K562 (cell line): Measurements from ENCODE around the gene EGLN1. TPM values are rescaled to one million over a fixed set of nuclear protein-coding genes. Genes with fewer than 3 reads are reported as not detected.

Experiments used
- ADNP ChIP-seq: fragments of 200-800 bp; sonication (Bioruptor generic); IDR thresholded peaks from 2 replicates; pipeline ENCODE4 v1.6.1; 2016; ENCODE audit warnings: missing genetic modification characterization, missing compliant biosample characterization
- FOSL1 ChIP-seq: fragments of 200-800 bp; sonication (Bioruptor generic); conservative IDR thresholded peaks from 2 replicates; pipeline ENCODE4 v1.6.1; 2016; ENCODE audit warnings: missing genetic modification characterization, missing compliant biosample characterization
- HNRNPK ChIP-seq: fragments of 200-400 bp; formaldehyde crosslinking; IDR thresholded peaks from one replicate; pipeline ENCODE4 v1.6.1; 2018; ENCODE audit warnings: mild to moderate bottlenecking, low read depth, low read length; ENCODE audit not compliant: poor library complexity, severe bottlenecking
- MAFG ChIP-seq: fragments of 450-650 bp; conservative IDR thresholded peaks from 2 replicates; pipeline ENCODE4 v1.6.1; 2016; ENCODE audit warnings: missing genetic modification characterization, missing compliant biosample characterization
- NR2C2 ChIP-seq, 2 experiments: fragments of 200-800 bp in 1 of 2; sonication (Bioruptor generic) in 1 of 2; sonication (generic) in 1 of 2; formaldehyde crosslinking in 1 of 2; IDR thresholded peaks; 2 replicates each; pipeline versions ENCODE4 v1.6.1 to v1.8.0; 2016 to 2022; ENCODE audit warnings: mild to moderate bottlenecking in 1 of 2, missing compliant biosample characterization in 1 of 2, missing genetic modification characterization in 1 of 2, missing genetic modification reagents in 1 of 2
- RBBP5 ChIP-seq: fragments of 200-600 bp; sonication (generic); IDR thresholded peaks from 2 replicates; pipeline ENCODE4 v1.6.1; 2012; ENCODE audit warnings: borderline replicate concordance, mild to moderate bottlenecking, low read length, control low read depth, inconsistent platforms; ENCODE audit not compliant: insufficient read depth, poor library complexity, severe bottlenecking
- RBFOX2 ChIP-seq: fragments of 200-400 bp; formaldehyde crosslinking; IDR thresholded peaks from 2 replicates; pipeline ENCODE4 v1.6.1; 2017; ENCODE audit warnings: low read depth, mild to moderate bottlenecking, low read length, moderate library complexity
- TBP ChIP-seq: optimal IDR thresholded peaks from 2 replicates; pipeline ENCODE3; 2011; ENCODE audit warnings: low read depth, low read length, improper control_type of control experiment
- ZNF3 ChIP-seq: fragments of 250-450 bp; sonication (Bioruptor Pico); IDR thresholded peaks from 2 replicates; pipeline ENCODE4 v1.5.0; 2021; ENCODE audit warnings: mild to moderate bottlenecking, moderate library complexity
- polyA plus RNA-seq, 8 experiments: library from polyadenylated mRNA; depleted of rRNA in 4 of 8; stranded (reverse) in 5 of 8; unstranded in 3 of 8; fragments of >200 nt; fragmentation: Nextera tagmentation in 2 of 8; fragmentation: Illumina TruSeq in 1 of 8; extraction: Ambion mirVana in 2 of 8; extraction: Trizol in 1 of 8; gene quantifications; 2 replicates each; pipeline versions ENCODE4 v1.2.1 to v1.2.3, GENCODE V29; 2011 to 2014; ENCODE audit warnings: inconsistent platforms in 1 of 8, missing spikeins in 1 of 8
- total RNA-seq, 7 experiments: library from RNA; depleted of rRNA in 6 of 7; stranded (reverse); fragments of >200 nt in 6 of 7; fragmentation: Illumina TruSeq in 2 of 7; extraction: Trizol in 2 of 7; gene quantifications; 2 replicates each; pipeline versions ENCODE4 v1.2.1 to v1.2.3, GENCODE V29; 2011 to 2021; ENCODE audit warnings: low replicate concordance in 1 of 7
- TF ChIP-seq, protein P1 (sequence below): fragments of 250-450 bp; sonication (Bioruptor Pico); IDR thresholded peaks from 2 replicates; pipeline ENCODE4 v1.8.0; 2022; ENCODE audit warnings: moderate library complexity, mild to moderate bottlenecking, inconsistent platforms
- TF ChIP-seq, protein P2 (sequence below): fragments of 250-450 bp; sonication (Bioruptor Pico); IDR thresholded peaks from 2 replicates; pipeline ENCODE4 v1.8.0; 2021; ENCODE audit warnings: moderate library complexity, mild to moderate bottlenecking, inconsistent platforms
- TF ChIP-seq, protein P3 (sequence below): sonication (generic); formaldehyde crosslinking; IDR thresholded peaks from 2 replicates; pipeline ENCODE4 v1.8.0; 2022; ENCODE audit warnings: mild to moderate bottlenecking, low read depth, missing genetic modification reagents
- TF ChIP-seq, protein P4 (sequence below): fragments of 450-650 bp; IDR thresholded peaks from 2 replicates; pipeline ENCODE4 v1.6.1; 2016
- TF ChIP-seq, protein P5 (sequence below): sonication (generic); formaldehyde crosslinking; IDR thresholded peaks from 2 replicates; pipeline ENCODE4 v1.8.0; 2023; ENCODE audit warnings: mild to moderate bottlenecking, missing genetic modification reagents
- TF ChIP-seq, protein P6 (sequence below), 3 experiments: fragments of 200-800 bp in 1 of 3; fragments of 250-450 bp in 1 of 3; fragments of 450-650 bp in 1 of 3; sonication (Bioruptor Pico) in 1 of 3; sonication (Bioruptor generic) in 1 of 3; formaldehyde crosslinking in 1 of 3; IDR thresholded peaks; 2 replicates each; pipeline versions ENCODE4 v1.6.1 to v1.8.0; 2016 to 2022; ENCODE audit warnings: mild to moderate bottlenecking in 2 of 3, missing genetic modification characterization in 2 of 3, missing compliant biosample characterization in 1 of 3, moderate library complexity in 1 of 3

Gene EGLN1
- total and polyA plus RNA-seq, 9 of the 15 experiments (the other 6 are each of a cell fraction or from before 2014, with no cell fraction given), result 5.2 to 54.3 (median 24.6) TPM

DNA sequence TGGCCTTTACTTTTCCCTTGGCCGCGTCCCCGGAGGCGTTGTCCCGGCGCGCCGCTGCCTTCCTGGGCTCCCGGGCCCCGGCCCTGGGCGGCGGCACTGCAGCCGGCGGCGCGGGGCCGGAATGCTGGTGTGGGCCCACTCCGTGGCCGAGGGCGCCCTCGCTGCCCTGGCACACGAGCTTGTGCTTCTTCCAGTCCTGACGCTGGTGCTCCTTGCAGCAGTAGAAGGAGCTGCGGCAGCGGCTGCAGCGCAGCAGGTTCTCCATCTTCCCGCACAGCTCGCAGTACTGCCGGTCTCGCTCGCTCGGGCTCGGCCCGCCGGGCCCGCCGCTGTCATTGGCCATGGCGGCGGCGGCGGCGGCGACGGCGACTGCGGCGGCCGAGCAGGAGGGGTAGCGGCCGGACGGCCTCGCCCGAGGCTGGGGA lies 529 bp downstream of the EGLN1 start (continued):
- TF ChIP-seq RBFOX2 (peak; percentile 60), ADNP (tag) (no peak), ZNF3 (CRISPR knock-in tag) (no peak), MAFG (tag) (no peak), TBP (peak; percentile 1), HNRNPK (no peak), NR2C2 (CRISPR knock-in tag; IDR thresholded peaks at IDR 0.05) (no peak), NR2C2 (tag; IDR thresholded peaks at IDR 0.05) (no peak), FOSL1 (no peak), RBBP5 (peak; percentile 94)
- TF ChIP-seq, protein P1, sequence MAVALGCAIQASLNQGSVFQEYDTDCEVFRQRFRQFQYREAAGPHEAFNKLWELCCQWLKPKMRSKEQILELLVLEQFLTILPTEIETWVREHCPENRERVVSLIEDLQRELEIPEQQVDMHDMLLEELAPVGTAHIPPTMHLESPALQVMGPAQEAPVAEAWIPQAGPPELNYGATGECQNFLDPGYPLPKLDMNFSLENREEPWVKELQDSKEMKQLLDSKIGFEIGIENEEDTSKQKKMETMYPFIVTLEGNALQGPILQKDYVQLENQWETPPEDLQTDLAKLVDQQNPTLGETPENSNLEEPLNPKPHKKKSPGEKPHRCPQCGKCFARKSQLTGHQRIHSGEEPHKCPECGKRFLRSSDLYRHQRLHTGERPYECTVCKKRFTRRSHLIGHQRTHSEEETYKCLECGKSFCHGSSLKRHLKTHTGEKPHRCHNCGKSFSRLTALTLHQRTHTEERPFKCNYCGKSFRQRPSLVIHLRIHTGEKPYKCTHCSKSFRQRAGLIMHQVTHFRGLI (CRISPR knock-in tag), result no peak
- TF ChIP-seq, protein P2, sequence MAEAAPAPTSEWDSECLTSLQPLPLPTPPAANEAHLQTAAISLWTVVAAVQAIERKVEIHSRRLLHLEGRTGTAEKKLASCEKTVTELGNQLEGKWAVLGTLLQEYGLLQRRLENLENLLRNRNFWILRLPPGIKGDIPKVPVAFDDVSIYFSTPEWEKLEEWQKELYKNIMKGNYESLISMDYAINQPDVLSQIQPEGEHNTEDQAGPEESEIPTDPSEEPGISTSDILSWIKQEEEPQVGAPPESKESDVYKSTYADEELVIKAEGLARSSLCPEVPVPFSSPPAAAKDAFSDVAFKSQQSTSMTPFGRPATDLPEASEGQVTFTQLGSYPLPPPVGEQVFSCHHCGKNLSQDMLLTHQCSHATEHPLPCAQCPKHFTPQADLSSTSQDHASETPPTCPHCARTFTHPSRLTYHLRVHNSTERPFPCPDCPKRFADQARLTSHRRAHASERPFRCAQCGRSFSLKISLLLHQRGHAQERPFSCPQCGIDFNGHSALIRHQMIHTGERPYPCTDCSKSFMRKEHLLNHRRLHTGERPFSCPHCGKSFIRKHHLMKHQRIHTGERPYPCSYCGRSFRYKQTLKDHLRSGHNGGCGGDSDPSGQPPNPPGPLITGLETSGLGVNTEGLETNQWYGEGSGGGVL (CRISPR knock-in tag), result no peak
- TF ChIP-seq, protein P3, sequence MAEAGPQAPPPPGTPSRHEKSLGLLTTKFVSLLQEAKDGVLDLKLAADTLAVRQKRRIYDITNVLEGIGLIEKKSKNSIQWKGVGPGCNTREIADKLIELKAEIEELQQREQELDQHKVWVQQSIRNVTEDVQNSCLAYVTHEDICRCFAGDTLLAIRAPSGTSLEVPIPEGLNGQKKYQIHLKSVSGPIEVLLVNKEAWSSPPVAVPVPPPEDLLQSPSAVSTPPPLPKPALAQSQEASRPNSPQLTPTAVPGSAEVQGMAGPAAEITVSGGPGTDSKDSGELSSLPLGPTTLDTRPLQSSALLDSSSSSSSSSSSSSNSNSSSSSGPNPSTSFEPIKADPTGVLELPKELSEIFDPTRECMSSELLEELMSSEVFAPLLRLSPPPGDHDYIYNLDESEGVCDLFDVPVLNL, result no peak
- TF ChIP-seq, protein P4, sequence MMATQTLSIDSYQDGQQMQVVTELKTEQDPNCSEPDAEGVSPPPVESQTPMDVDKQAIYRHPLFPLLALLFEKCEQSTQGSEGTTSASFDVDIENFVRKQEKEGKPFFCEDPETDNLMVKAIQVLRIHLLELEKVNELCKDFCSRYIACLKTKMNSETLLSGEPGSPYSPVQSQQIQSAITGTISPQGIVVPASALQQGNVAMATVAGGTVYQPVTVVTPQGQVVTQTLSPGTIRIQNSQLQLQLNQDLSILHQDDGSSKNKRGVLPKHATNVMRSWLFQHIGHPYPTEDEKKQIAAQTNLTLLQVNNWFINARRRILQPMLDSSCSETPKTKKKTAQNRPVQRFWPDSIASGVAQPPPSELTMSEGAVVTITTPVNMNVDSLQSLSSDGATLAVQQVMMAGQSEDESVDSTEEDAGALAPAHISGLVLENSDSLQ, result no peak
- TF ChIP-seq, protein P5, sequence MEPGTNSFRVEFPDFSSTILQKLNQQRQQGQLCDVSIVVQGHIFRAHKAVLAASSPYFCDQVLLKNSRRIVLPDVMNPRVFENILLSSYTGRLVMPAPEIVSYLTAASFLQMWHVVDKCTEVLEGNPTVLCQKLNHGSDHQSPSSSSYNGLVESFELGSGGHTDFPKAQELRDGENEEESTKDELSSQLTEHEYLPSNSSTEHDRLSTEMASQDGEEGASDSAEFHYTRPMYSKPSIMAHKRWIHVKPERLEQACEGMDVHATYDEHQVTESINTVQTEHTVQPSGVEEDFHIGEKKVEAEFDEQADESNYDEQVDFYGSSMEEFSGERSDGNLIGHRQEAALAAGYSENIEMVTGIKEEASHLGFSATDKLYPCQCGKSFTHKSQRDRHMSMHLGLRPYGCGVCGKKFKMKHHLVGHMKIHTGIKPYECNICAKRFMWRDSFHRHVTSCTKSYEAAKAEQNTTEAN (CRISPR knock-in tag), result no peak
- TF ChIP-seq, protein P6, sequence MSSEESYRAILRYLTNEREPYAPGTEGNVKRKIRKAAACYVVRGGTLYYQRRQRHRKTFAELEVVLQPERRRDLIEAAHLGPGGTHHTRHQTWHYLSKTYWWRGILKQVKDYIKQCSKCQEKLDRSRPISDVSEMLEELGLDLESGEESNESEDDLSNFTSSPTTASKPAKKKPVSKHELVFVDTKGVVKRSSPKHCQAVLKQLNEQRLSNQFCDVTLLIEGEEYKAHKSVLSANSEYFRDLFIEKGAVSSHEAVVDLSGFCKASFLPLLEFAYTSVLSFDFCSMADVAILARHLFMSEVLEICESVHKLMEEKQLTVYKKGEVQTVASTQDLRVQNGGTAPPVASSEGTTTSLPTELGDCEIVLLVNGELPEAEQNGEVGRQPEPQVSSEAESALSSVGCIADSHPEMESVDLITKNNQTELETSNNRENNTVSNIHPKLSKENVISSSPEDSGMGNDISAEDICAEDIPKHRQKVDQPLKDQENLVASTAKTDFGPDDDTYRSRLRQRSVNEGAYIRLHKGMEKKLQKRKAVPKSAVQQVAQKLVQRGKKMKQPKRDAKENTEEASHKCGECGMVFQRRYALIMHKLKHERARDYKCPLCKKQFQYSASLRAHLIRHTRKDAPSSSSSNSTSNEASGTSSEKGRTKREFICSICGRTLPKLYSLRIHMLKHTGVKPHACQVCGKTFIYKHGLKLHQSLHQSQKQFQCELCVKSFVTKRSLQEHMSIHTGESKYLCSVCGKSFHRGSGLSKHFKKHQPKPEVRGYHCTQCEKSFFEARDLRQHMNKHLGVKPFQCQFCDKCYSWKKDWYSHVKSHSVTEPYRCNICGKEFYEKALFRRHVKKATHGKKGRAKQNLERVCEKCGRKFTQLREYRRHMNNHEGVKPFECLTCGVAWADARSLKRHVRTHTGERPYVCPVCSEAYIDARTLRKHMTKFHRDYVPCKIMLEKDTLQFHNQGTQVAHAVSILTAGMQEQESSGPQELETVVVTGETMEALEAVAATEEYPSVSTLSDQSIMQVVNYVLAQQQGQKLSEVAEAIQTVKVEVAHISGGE (CRISPR knock-in tag; IDR thresholded peaks at IDR 0.05), result no peak
